Measurements from ENCODE around the gene MS4A6E.
"Not testable (repeated sequence)": the region's sequence is repeated elsewhere in the genome, so short reads cannot be mapped to it uniquely, and the experiment has no call there.

The MS4A6E gene

DNA sequence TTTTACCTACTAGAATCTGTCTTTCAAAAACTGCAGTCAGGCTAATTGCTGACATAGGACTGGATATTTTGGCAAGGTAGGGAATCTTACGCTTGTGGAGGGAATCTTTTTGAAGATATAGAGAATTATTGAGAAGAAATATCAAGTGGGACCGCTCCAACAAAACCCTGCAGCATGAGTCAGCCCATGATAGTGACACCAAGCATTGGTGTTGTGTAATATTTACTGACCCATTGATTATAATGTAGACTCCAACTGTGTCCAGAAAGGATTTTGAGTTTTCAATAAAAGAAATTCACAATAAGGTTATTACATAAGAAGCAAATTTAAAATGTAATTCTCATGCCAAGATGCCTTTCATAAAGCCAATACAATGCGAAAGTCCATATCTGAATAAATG is 25.9 kb upstream of the MS4A6E start:
- H3K4me3 ChIP-seq (ENCODE audit: low read length), result no peak overlapping the region
- no peak for DNase-seq (ENCODE audit: low read depth)
- TF ChIP-seq, protein P1, sequence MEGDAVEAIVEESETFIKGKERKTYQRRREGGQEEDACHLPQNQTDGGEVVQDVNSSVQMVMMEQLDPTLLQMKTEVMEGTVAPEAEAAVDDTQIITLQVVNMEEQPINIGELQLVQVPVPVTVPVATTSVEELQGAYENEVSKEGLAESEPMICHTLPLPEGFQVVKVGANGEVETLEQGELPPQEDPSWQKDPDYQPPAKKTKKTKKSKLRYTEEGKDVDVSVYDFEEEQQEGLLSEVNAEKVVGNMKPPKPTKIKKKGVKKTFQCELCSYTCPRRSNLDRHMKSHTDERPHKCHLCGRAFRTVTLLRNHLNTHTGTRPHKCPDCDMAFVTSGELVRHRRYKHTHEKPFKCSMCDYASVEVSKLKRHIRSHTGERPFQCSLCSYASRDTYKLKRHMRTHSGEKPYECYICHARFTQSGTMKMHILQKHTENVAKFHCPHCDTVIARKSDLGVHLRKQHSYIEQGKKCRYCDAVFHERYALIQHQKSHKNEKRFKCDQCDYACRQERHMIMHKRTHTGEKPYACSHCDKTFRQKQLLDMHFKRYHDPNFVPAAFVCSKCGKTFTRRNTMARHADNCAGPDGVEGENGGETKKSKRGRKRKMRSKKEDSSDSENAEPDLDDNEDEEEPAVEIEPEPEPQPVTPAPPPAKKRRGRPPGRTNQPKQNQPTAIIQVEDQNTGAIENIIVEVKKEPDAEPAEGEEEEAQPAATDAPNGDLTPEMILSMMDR (conservative IDR thresholded peaks at IDR 0.05; ENCODE audit: low read depth, low read length), result no peak

DNA sequence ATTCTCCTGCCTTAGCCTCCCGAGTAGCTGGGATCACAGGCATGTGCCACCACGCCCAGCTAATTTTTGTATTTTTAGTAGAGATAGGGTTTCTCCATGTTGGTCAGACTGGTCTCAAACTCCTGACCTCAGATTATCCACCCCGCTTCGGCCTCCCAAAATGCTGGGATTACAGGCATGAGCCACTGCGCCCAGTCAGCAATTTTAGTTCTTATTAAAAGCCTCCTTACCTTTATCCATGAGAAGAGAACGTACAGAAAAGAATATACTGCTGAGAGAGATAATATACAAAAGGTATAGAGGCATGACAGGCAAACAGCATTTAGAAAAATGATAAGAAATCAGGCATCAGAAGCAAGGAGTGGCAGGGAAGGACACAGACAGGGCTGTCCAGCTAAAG is 25.2 kb upstream of the MS4A6E start:
- not testable (repeated sequence) for DNase-seq (ENCODE audit: low read depth); H3K4me3 ChIP-seq (ENCODE audit: low read length)

DNA sequence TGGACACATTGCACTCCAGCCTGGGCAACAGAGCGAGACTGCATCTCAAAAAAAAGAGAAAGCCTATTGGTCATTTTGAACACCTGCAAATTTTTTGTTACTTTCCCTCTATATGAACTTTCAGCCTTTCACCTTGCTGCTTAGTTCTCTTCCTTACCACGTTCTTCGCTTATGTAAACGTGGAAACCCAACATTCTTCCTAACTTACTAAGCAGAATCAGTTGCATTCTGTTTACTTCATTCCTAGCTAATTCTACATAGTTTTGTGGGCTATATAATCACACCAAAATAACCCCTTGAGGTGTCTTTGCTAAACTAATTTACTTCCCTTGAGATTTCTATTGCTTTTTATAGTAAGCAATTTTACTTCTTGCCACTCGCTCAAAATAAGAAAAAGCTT is 23.4 kb upstream of the MS4A6E start:
- DNase-seq (ENCODE audit: low read depth), result no peak
- TF ChIP-seq, protein P1 (conservative IDR thresholded peaks at IDR 0.05; ENCODE audit: low read depth, low read length), result no peak
- no peak overlapping the region for H3K4me3 ChIP-seq (ENCODE audit: low read length)

DNA sequence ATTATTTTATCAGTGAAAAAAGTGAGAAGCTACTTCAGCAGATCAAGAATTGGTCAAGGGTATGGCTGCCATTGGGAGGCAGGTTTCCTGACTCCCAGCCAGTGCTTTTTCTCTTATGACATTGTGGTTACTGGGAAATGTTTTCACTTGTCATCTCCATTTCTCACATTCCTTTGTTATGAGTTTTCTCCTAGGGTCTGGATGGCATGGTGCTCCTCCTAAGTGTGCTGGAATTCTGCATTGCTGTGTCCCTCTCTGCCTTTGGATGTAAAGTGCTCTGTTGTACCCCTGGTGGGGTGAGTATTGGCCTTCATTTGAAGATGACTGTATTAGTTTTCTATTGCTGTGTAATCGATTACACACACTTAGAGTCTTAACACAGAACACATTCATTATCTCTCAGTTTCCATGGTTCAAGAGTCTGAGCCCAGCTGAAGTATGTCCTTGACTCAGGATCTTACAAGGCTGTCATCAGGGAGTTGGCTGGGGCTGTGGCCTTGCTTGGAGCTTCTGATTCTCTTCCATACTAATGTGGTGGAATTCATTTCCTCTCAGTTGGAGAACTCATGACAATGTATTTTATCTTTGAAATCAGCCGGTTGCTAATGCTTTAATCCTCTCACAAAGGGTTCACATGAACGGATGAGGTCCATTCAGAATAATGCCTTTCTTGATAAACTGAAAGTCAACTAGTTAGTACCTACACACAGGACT is 21.0 kb upstream of the MS4A6E start:
- no peak overlapping the region for H3K4me3 ChIP-seq (ENCODE audit: low read length)
- DNase-seq (ENCODE audit: low read depth), result no peak
- TF ChIP-seq, protein P1 (conservative IDR thresholded peaks at IDR 0.05; ENCODE audit: low read depth, low read length), result no peak

DNA sequence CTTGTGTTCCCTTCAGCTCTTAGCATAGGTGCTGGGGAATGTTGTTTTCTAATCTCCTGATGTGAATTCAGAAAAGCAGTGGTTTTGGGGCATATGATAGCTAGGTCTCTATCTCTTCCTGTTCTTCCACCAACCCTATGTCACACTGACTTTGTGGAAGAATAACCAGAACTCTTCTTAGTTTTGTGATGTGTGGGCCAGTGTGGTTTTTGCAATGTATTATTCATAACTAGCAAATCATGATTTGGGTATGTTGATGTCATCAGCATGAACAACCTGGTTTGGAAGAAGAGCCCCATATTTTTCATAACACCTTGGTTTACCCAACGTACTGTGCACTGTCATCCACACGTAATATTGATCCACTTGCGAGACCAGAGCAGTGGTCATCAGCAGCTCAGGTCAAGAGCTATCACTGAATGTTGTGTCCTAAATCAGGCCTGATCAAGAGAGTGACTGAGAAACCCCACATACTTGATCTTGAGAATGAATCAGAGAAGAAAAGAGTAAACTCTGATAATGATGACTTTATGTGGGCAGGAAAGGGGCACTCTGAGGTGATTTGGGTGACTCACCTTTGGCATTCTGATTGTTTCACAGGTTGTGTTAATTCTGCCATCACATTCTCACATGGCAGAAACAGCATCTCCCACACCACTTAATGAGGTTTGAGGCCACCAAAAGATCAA is 19.4 kb upstream of the MS4A6E start:
- H3K4me3 ChIP-seq (ENCODE audit: low read length), result no peak overlapping the region
- no peak for DNase-seq (ENCODE audit: low read depth)
- TF ChIP-seq, protein P1 (conservative IDR thresholded peaks at IDR 0.05; ENCODE audit: low read depth, low read length), result no peak

DNA sequence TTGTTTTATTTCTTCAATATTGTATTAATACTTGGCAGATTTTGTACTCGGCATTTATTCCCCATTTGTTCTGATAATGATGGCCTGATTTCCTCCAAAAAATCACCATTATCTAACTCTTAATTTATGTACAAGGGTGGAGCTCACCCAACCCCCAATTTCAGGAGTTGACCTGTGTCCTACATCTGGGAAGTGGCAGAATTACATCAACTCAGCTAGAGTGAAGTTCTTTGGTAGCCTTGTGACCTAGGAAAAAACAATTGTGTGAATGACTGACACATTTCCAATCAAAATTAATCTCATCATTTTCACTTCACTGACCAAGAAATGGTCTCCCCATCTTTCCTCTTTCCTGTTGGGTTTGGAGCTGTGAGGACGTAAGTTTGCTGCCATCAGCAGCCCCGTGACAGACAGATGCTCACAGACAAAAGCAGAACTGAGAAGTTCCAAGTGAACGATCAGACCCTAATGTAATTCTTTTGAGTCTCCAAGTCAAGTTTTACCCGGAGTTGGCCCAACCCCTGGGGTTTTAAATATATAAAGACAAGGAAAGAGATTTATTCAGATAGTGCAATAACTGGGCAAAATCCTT is 16.6 kb upstream of the MS4A6E start:
- no peak overlapping the region for H3K4me3 ChIP-seq (ENCODE audit: low read length)
- DNase-seq (ENCODE audit: low read depth), result no peak
- TF ChIP-seq, protein P1 (conservative IDR thresholded peaks at IDR 0.05; ENCODE audit: low read depth, low read length), result no peak

DNA sequence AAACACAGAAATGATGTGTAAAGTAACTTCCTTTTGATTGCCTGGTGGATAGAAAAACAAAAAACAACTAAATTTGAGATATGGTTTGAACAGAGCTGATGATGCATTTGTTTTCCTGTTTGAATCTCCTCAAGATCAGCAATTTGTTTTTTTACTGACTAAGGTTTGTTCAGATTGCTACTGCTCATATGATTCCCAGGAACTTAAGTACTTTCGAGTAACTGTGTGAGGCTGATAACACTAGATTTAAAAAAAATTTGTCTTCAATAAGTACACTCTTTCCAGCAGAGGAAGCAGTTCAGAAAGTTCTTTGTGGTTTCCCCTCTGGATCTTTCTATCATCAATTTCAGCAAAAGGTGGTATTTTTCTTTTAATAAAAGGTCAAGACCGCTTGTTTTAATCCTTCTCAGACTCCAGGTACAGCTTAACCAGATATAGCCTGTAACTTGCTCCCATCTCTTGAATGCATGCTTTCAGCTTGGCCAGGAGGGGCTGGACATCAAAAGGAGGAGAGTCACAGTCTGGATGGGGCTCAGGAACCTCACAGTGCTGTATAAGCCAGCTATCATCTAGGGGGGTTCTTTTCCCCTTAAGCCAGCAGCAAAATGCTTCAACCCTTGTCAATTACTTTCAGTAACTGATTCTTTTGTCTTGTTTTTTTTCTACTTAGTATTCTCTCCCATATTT is 12.3 kb upstream of the MS4A6E start:
- TF ChIP-seq, protein P1 (conservative IDR thresholded peaks at IDR 0.05; ENCODE audit: low read depth, low read length), result no peak
- DNase-seq (ENCODE audit: low read depth), result no peak
- no peak overlapping the region for H3K4me3 ChIP-seq (ENCODE audit: low read length)
